ENCODE data around the gene PLPPR5.
A peak's percentile ranks its signal among the peaks of the same experiment; 100 is the strongest.
"Not testable (repeated sequence)": the region's sequence is repeated elsewhere in the genome, so short reads cannot be mapped to it uniquely, and the experiment has no call there.

The PLPPR5 gene, protein sequence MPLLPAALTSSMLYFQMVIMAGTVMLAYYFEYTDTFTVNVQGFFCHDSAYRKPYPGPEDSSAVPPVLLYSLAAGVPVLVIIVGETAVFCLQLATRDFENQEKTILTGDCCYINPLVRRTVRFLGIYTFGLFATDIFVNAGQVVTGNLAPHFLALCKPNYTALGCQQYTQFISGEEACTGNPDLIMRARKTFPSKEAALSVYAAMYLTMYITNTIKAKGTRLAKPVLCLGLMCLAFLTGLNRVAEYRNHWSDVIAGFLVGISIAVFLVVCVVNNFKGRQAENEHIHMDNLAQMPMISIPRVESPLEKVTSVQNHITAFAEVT

DNA sequence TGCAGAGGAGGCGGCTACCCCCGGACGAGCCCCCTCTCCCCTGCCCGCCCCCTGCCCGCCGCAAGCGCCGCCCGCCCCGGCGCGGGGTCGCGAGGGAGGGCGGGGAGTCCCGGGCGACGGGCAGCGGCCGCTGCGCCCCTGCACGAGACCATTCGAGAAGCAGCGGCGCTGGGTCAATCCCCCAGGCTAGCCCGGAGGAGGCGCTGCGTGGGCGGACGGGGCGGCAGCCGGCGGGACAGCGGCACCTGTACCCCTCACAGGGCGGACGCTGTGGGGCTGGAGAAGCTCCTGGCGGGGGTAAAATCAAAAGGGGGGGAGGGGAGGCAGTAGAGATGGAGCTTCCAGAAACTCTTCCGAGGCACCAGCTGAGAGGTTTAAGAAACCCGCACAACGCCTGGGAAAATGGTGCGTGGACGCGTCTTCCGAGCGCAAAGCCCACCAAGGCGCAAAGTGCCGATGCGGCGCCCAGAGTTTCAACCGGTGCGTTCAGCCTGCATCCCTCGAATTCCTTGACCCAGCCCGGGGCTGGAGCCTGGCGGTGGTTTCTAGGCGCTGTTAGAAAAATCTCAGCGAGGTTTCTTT is at the start of gene PLPPR5:
Gene PLPPR5 (minus strand): TSS at position 1 of the 582 bp plus-strand sequence. CDS start 190 bp downstream, outside the sequence.
- DNase-seq: peak; percentile 62

DNA sequence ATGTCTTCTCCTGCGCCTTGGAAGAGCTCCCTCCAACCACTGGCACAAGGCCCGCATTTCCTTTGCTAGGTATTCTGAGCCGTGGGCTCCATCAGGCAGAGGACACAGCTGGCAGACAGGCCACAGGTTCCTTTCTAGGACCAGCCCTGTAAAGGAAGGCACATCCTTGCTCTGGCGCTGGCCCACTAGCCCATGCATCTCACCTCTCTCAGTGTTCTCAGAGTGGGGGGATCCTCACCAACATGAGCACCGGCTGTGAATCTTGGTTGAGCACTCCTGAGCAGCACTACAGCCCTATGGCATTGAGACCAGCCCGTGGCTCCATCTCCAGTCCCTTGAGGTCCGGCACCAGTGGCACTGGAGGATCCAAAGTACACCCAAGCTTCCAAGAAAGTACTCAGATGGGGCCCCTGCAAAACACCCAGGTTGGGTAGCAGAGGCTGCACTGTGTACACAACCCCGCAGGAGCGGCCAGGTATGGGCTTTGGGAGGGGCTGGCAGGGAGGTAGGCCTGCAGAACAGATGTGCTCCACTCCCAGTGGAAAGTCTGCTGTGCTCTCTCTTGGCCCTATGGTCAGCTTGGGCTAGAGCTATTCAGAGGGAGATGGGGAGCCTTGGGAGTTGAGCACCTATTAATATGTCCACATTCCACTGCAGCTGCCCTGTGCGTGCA is 47.1 kb upstream of the PLPPR5 start:
- DNase-seq: no peak

DNA sequence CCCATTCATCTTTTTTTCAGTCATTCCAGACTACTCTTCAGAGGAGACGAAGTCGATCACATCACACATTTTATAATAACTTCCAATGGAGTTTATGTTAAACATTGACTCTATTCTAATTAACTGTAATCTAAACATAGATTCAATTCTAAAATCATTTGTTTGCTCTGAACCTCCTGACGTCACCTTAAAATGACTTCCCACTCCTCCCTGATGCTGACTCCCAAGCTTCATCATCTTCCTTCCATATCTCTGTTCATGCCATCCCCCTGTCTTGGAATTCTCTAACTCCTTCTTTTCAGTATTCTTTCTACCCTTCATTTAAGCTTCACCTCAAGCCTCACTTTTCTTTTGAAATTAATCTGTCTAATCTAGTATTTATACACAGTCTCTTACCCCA is 45.1 kb upstream of the PLPPR5 start:
- DNase-seq: no peak

DNA sequence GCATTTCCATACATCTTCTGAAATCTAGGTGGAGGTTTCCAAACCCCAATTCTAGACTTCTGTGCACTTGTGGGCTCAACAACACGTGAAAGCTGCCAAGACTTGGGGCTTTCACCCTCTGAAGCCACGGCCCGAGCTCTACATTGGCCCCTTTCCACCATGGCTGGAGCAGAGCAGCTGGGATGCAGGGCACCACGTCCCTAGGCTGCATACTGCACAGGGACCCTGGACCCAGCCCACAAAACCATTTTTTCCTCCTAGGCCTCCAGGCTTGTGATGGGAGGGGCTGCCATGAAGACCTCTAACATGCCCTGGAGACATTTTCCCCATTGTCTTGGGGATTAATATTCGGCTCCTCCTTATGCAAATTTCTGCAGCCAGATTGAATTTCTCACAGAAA is 32.1 kb upstream of the PLPPR5 start:
- not testable (repeated sequence) for DNase-seq

DNA sequence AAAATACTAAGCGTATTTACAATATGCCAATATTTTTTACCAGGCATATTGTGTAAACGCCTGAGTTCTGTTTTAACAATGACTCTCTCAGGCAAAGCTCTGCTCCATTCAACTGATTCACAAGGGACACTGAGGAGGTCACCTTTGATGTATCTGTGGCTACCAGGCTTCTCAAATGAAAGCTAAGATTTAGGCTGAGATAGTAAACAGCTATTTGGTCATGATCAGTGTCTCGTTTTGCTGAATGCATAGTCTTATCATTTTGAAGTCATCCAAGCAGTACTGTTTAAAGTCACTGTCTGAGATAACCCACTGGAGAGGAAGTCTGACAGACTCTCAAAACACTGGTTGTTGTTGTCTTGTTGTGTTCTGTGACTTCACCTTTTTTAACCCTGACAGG is 13.7 kb upstream of the PLPPR5 start:
- no peak for DNase-seq

DNA sequence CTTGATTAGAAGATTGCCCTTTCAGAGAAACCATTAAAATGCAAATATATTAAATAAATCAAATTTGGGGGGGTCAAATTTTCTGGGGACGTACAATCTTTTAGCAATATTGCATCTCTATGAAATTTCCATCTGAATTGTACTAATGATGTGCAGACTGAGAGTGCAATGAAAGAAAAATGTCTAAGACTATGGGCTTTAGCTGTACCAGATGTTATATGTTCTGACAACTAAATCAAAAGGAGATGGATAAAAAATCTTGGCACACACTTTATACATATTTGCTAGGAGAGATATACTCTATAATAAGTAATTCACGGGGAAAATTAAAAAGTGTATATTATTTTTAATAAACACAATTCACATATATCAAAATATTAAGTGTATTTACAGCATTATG is 13.0 kb upstream of the PLPPR5 start:
- DNase-seq: no peak

DNA sequence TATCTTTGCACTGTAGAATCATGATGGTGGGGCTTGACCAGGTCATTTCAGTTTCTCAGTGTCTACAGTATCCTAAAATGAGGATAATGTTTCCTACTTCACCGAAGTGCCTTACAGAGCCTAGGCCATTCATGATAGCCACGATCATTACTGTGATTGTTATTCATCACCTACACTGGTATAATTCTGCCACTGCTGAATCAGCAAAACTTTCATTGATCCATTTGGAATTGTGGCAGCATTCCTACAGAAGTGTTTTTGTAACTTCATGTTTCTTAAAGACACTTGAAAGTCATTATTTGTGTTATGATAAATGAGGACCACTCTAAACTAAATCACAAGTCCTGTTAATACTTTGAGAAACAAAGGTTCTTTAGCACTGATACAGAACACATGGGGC is 6.0 kb upstream of the PLPPR5 start:
- no peak for DNase-seq

DNA sequence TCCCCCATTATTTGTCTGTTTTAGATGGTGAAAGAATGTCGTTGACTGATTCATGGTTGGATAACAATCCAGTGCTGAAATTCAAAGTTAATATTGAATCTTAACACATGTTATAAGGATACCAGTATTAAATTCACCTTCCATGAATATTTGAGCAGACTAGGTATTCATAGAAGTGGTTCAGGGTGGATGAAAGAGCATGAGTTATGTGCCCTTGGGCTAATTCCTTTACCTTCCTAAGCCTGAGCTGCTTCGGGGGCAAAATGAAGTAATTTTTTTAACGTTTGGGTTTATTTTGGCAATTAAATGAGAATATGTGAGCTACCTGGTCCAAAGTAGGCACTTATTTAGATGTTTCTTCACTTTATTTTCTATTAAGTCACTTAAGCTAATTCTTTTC is 2.7 kb upstream of the PLPPR5 start:
- DNase-seq: no peak

DNA sequence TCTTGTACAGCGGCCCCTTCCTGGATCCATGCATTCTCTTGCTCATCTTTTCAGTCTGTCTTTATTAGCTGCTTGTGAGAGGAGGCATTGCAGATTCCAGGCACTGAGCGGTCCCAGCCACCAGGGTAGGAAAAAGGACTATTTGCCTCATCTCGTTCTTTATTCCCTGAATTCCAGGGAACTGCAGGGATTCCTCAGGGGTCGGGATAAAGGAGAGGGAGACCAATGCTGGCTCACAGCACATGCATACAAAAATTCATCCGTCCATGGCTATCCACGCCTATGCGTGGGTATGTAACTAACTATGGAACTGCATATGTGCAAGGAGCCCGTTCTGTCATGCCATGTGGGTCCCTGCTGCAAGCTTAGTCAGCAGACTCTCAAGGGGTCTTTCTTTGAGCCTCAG is 879 bp upstream of the PLPPR5 start:
- no peak for DNase-seq

DNA sequence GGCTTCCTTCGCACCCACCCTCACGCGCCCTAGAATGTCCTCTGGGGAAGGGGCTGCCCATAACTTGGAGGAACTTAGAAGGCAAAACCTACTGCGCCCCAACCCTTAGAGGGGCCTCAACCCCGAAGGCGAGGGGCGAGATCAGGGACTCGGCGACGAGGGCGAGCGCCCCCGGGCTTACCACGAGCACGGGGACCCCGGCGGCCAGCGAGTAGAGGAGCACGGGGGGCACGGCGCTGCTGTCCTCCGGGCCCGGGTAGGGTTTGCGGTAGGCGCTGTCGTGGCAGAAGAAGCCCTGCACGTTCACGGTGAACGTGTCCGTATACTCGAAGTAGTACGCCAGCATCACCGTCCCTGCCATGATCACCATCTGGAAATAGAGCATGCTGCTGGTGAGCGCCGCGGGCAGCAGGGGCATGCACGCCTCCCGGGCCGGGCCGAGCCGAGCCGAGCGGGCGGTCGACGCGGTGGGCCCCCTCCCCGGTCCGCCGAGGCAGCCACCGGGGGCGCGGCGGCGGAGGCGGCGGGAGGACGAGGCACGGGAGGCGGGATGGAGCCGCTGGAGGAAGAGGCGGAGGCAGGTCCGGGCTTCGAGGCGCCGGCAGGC is 304 bp downstream of the PLPPR5 start:
- peak; percentile 63 for DNase-seq

DNA sequence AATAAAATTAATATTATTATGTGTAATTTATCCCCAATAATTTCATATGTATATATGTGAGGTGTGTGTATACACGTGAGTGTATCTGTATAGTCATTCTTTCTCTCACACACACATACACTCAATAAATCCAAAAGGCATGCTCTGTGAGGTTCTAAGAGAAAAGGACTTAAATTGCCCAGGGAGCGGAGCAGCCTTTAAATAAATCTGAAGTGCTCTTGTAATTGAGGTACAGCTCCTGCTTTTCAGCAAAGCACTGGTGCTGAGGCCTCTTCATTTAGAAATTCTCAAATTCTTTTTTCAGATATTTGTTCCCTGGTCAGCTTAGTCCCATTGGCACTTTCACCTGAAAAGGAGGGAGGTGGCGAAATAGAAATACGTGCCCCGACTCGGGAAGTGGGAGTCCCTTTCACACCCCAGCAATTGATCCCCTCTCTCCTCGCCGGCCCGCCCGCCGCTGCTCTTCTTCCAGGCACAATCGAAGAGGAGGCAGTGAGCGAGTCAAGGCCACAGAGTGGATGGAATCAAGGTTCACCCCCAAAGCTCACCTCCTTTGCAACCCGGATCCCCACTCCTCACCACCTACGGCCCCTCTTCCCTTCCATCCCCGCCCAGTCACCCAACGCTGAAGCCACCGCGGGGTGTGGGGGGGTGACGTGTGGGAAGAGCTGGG is 944 bp downstream of the PLPPR5 start:
- no peak for DNase-seq

DNA sequence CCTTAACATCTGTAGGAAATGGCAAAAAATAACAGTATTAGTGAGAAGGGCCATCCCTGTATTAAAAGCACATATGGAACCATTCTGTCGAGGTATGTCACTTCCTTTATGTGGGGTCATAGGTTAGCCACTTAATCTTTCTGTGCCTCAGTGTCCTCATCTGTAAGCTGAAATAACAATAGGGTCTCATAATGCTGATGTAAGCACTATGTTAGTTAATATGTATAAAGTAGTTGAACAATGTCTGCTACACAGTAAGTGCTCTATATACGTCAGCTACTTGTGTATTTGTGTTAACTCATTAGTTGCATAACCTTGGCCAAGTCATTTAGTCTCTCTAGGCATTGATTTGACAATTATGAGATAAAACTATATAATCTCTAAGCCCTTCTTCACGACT is 11.8 kb downstream of the PLPPR5 start:
- DNase-seq: no peak

DNA sequence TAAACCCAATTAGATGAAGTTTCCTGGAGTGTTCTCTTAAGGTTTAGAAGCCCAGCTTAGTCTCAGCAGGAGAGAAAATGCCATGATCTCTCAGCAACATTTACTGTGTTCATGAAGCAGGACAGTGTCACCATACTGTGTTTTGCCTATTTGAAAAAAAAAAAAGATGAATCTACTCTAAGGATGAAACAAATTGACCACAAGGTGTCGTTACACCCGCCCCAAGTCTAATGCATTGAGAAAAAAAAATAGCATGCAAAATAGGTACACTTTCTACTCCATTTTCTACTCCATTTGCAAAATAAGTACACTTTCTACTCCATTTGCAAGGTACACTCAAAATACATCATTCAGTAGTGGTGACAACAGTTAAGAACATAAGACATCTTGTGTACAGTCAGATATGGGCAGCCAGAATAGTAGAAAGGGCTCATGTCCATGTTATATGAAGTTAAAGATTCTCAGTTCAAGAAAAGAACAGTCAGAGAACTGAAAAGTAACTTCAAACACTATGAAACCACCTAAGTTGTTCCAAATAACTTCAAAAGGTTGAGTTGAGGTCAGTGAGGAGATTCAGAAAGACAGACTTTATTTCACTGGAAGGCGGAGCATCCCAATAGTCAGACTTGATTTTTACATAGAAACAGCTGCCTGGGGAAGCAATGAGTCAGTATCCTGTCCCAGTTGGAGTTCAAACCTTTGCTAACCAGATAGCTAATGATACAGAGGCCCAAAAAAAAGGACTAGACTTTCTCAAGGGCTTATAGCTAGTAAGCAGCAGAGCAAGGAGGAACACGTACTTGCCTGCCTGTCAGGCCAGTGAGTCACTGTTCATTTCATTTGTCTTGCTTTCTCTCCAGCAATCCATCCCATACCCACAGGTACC is 13.3 kb downstream of the PLPPR5 start:
- DNase-seq: no peak

DNA sequence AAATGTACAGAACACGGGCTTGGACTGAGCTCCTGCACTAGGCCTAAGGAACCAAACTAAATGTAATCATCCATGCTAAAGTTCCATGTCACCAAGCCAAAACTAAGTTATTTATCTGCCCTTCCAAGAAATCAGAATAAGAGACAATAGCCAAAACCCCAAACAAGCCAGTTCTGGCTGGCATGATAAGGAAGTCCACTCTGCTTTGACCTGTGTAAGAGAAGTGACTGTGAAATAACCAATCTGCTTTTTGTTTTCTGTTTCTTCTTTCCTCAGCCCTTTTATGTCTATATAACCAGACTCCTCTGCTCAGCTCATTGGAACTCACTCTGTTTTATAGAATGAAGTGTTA is 15.1 kb downstream of the PLPPR5 start:
- DNase-seq: no peak

DNA sequence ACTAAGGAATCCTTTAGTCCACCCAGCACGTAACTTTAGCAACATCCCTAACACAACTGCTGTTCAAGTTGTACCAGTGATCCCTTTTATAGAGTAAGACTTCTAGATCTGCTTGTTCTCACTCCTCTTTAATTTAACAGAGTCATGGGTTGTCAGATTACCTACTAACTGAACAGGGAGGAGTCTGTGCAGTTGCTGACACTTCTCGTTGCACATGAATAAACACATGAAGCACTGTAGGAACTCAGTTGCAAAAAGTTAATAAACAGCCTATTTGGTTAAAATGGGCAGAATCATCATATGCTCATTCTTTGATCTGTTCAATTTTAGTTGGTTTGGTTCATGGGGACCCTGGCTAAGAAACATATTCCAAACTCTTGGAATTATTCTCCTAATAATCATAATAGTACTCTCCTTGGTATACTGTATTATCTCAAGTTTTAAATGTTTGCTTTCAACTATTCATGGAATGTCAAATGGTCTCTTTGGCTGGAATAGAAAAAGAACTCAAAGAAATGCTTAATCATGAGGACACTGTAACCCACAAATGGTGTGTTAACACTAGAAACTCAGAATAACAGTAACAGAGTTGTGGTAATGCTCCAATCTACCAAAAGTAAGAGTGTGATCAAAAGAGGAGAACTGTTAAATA is 15.6 kb downstream of the PLPPR5 start:
- DNase-seq: no peak

DNA sequence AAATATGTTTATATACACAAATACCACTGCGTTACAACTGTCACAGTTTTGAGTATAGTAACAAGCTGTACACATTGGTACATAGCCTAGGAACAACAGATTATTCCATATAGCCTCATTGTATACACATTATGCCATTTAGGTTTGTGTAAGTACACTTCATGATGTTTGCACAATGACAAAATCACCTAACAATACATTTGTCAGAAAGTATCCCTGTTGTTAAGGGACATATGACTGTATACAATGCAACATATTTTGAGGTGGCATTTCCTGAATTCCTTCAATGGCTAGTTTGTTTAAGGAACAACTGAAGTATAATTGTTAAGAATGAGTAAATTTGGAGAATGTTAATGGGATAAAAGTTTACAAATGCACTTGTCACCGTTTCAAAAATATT is 19.0 kb downstream of the PLPPR5 start:
- DNase-seq: no peak

DNA sequence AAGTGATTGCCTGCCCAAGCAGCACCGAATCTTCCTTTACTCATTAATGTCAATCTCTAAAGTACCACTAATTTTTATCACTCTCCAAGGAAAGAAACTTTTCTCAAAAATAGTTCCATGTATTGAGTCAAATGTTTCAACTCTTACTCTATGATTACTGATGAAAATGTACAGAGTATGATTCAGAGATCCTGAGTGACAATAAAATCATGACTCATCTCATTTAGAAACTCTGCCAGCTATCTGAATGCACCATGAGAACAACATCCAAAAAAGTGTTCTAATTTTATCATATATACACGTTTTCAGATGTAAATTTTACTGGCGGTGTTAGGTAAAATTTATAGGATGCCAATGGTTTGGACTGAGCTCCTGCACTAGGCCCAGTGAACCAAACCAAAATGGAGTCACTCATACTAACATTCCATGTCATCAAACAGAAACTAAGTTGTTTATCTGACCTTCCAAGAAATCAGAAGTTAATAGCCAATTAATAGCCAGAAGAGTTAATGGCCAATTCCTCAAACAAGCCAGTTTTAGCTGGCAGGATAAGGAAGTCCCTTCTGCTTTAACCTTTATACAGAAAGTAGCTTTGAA is 22.6 kb downstream of the PLPPR5 start:
- DNase-seq: no peak

DNA sequence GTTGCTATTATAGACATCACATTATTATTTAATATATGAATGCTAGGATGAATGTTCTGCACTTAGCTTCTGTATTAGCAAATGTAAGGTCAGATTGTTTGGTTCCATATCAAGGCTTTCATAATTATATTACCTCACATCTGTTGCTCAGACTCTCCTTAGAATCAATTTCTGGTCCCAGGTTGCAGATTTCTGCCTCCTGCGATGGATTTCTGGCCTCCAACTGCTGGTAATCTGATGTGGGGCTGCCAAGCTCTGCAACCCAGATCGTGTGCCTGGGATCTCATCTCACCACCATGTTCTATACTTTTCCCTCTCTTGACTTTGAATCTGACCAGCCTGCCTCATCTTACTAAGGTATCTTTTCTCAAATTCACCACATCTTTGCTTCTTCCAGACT is 25.2 kb downstream of the PLPPR5 start:
- DNase-seq: no peak

DNA sequence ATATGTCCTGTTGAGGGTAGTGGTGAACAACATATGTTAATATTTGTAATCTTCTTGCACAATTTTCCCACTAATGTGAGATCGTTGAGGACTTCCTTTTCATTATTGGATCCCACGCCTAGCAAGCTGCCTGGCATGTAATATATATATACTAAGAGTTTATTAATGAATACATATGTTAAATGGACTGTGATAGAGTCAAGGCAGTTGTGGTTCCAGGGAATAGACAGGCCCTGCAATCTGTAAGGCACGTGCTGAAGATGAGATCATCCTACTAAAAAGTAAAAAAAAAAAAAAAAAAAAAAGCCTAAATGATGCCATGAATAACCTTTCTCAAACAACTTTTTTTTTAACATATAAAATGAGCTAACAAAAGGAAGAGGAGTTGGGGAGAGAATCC is 28.9 kb downstream of the PLPPR5 start:
- DNase-seq: no peak

DNA sequence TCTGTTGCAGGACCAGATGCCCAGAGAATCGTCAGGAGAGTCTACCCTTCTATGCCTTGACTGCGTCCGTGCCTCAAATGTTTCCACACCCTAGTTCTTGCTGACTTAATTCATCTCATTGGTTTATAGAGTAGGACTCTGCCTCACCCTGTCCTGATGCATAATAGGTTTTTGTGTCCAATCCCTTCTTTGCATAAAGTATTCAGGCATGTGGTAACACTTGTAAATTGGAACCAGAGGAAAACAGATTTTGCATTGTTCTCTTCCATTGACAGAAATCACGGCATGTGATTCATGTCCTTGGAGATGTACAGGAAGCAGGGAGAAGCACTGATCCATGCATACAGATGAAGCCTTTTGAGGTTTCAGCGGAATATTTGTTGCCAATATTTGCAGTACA is 29.5 kb downstream of the PLPPR5 start:
- no peak for DNase-seq

DNA sequence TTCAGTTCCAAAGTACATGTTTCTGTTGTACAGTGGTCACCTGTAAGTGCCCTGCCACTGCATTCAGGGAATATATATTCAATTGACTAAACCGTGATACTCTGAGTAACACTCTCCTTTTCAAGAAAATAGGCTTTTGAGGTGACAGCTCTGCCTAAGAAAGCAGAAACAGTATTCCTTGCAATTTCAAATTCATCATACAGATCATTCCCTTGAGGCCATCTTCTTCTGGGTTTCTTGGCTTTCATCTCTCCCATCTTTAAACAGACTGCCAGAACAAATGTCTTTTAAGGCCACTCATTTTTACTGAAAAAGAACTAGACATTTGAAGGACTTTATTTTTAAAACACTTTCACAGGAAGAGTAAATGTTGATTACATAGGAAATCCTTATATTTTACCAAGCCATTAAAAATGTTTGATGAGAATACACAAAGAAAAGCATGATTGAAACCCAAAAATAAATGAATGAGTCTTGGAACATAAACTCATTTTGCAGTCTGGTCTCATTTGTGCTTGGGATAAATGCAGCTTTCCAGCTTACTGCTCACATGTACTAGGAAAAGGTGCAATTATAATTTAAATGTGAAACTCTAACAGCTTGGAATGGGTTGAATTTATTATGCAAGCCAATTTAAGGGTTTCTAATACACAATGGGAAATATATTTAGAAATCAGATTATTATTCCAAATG is 34.7 kb downstream of the PLPPR5 start:
- no peak for DNase-seq

Data from activated CD8-positive, alpha-beta memory T cell treated with anti-CD3 and anti-CD28 coated beads for 24 hours (primary cell).